WI38 (cell line): Measurements from ENCODE around the gene PTGR3.

Experiments
- H3K4me3 ChIP-seq: 2 replicates; pipeline ENCODE4 v1.5.1; 2011; ENCODE audit warnings: low read depth, mild to moderate bottlenecking, control low read depth, low read length
- TF ChIP-seq, protein P1 (sequence below): IDR thresholded peaks from 2 replicates; pipeline ENCODE4 v1.5.1; 2012; ENCODE audit warnings: low read depth, mild to moderate bottlenecking, control low read depth, low read length

Gene PTGR3

DNA sequence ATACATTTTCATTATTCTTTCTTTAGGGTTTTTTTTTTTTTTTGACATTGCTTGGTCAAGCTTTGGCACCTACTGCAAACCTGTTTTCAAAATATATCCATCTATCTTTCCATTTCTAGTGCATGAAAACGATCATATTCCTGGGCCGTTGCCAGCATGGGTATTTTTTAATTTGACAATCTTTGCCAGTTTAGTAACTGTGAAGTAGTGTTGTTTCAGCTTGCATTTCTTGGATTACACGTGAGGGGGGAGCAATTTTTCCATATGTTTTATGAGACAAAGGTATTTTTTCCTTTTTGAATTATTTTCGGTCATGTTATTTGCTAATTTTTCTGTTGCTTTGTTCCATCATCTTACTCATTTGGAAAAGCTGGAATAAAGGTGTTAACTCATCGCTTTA is 42.5 kb upstream of the PTGR3 start:
- H3K4me3 ChIP-seq, result no peak overlapping the region
- TF ChIP-seq, protein P1, sequence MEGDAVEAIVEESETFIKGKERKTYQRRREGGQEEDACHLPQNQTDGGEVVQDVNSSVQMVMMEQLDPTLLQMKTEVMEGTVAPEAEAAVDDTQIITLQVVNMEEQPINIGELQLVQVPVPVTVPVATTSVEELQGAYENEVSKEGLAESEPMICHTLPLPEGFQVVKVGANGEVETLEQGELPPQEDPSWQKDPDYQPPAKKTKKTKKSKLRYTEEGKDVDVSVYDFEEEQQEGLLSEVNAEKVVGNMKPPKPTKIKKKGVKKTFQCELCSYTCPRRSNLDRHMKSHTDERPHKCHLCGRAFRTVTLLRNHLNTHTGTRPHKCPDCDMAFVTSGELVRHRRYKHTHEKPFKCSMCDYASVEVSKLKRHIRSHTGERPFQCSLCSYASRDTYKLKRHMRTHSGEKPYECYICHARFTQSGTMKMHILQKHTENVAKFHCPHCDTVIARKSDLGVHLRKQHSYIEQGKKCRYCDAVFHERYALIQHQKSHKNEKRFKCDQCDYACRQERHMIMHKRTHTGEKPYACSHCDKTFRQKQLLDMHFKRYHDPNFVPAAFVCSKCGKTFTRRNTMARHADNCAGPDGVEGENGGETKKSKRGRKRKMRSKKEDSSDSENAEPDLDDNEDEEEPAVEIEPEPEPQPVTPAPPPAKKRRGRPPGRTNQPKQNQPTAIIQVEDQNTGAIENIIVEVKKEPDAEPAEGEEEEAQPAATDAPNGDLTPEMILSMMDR, result no peak

GRCh38 chr18:75250471-75250821 is 41.5 kb upstream of the PTGR3 start:
- TF ChIP-seq, protein P1, result no peak

GRCh38 chr18:75249672-75250470 is 40.9 kb upstream of the PTGR3 start:
- TF ChIP-seq, protein P1, result no peak

More at GRCh38 chr18:75250471-75250821, 41.5 kb upstream of the PTGR3 start:
- H3K4me3 ChIP-seq, result no peak overlapping the region

GRCh38 chr18:75249175-75249518 is 40.2 kb upstream of the PTGR3 start:
- TF ChIP-seq, protein P1, result no peak
- no peak overlapping the region for H3K4me3 ChIP-seq

More at GRCh38 chr18:75249672-75250470, 40.9 kb upstream of the PTGR3 start:
- H3K4me3 ChIP-seq, result no peak overlapping the region

GRCh38 chr18:75248426-75249174 is 39.7 kb upstream of the PTGR3 start:
- H3K4me3 ChIP-seq, result peak overlapping the region; percentile 58
- TF ChIP-seq, protein P1, result no peak

- TF ChIP-seq, protein P1, result no peak
- peak overlapping the region; percentile 58 for H3K4me3 ChIP-seq
Measured at GRCh38 chr18:75247611-75248421, 38.9 kb upstream of the PTGR3 start.
